GM12872 (cell line): Measurements from ENCODE around the gene FAM219A.

Source experiments
- CTCF ChIP-seq: IDR thresholded peaks from 3 replicates; pipeline ENCODE4 v1.5.1; 2011; ENCODE audit warnings: low read depth, mild to moderate bottlenecking, low read length, moderate library complexity; ENCODE audit not compliant: insufficient read depth

FAM219A gene

GRCh38 chr9:34443533-34443932 lies 14.8 kb downstream of the FAM219A start:
- TF ChIP-seq CTCF: no peak

GRCh38 chr9:34442770-34443169 lies 15.6 kb downstream of the FAM219A start:
- TF ChIP-seq CTCF: no peak

GRCh38 chr9:34440017-34440416 lies 18.4 kb downstream of the FAM219A start:
- no peak for TF ChIP-seq CTCF

- peak; percentile 85 for TF ChIP-seq CTCF
Observed at GRCh38 chr9:34437006-34437925, 21.1 kb downstream of the FAM219A start.

- no peak for TF ChIP-seq CTCF
Observed at GRCh38 chr9:34431667-34432066, 26.7 kb downstream of the FAM219A start.

- TF ChIP-seq CTCF: no peak
Observed at GRCh38 chr9:34430843-34431437, 27.4 kb downstream of the FAM219A start.

- TF ChIP-seq CTCF: no peak
Observed at GRCh38 chr9:34428325-34428958, 29.9 kb downstream of the FAM219A start.
